ENCODE data around the gene RSAD2. TPM values are rescaled to one million over a fixed set of nuclear protein-coding genes. Genes with fewer than 3 reads are reported as not detected.

RSAD2 gene
- total and polyA plus RNA-seq, 9 of the 15 experiments (the other 6 are each of a cell fraction or from before 2014, with no cell fraction given) = 0.15 to 1.4 (median 0.28) TPM

GRCh38 chr2:6915399-6915798, 37.8 kb downstream of the RSAD2 start:
- BruUV-seq (replicated peaks) = no TSS peak

More at GRCh38 chr2:6915399-6915798, 37.8 kb downstream of the RSAD2 start:
- TF ChIP-seq ZNF280A (IDR thresholded peaks at IDR 0.05; ENCODE audit: low read depth, partially characterized antibody) = no peak
- TF ChIP-seq ZNF212 (CRISPR knock-in tag; IDR thresholded peaks at IDR 0.05) = no peak
- no peak for TF ChIP-seq MAFG (tag; conservative IDR thresholded peaks at IDR 0.05)
- TF ChIP-seq HMG20A (CRISPR knock-in tag; conservative IDR thresholded peaks at IDR 0.05) = no peak
- TF ChIP-seq ZNF444 (CRISPR knock-in tag; IDR thresholded peaks at IDR 0.05) = no peak
- TF ChIP-seq ZNF551 (CRISPR knock-in tag; IDR thresholded peaks at IDR 0.05) = no peak
- TF ChIP-seq RBFOX2 (IDR thresholded peaks at IDR 0.05; ENCODE audit: low read depth, low read length) = no peak
- no peak for TF ChIP-seq NR2C2 (CRISPR knock-in tag; IDR thresholded peaks at IDR 0.05)
- TF ChIP-seq NR2C2 (tag; IDR thresholded peaks at IDR 0.05) = no peak
- no peak for TF ChIP-seq ZNF79 (CRISPR knock-in tag; IDR thresholded peaks at IDR 0.05; ENCODE audit: low read depth)
- TF ChIP-seq POLR2AphosphoS2 (IDR thresholded peaks at IDR 0.05; ENCODE audit: low read length) = no peak
- TF ChIP-seq CCAR2 (IDR thresholded peaks at IDR 0.05; ENCODE audit: low read depth, low read length) = no peak
- no peak for TF ChIP-seq ARID4B (CRISPR knock-in tag; IDR thresholded peaks at IDR 0.05)
- TF ChIP-seq HDAC6 (IDR thresholded peaks at IDR 0.05; ENCODE audit: low read depth, low read length) = no peak
- no peak for TF ChIP-seq XRCC4 (IDR thresholded peaks at IDR 0.05; ENCODE audit: extremely low read depth, insufficient read depth, insufficient read length)
- no peak for TF ChIP-seq CBFA2T3 (IDR thresholded peaks at IDR 0.05)
- TF ChIP-seq GATAD2A (IDR thresholded peaks at IDR 0.05) = no peak
- no peak for TF ChIP-seq ZNF75A (CRISPR knock-in tag; IDR thresholded peaks at IDR 0.05)
- peaks cover 6 to 20% of the 10 kb centered on the region in 2 experiments for H3K4me1 ChIP-seq (replicated peaks in 1 of 2; ENCODE audit: control insufficient read depth in 2 of 2, insufficient read depth in 2 of 2, low read length in 2 of 2)
- ATAC-seq = no peak
- no peaks in the 10 kb centered on the region for H3K9me3 ChIP-seq (replicated peaks; ENCODE audit: control insufficient read depth, insufficient read depth, low read depth, low read length)
- ChIA-PET POLR2A (interaction anchor here (1.1 to 1.5 kb wide), 4 partner anchors 10 to 21 kb away, joined by 3 to 5 read pairs (median 4); no protein-coding TSS in a partner anchor), CTCF (ENCODE audit: low intra/inter-chr PET ratio) (no interaction called here)
- H3K36me3 ChIP-seq (ENCODE audit: control insufficient read depth, insufficient read depth, low read length) = no peaks in the 10 kb centered on the region
- intact Hi-C loops (cut with micrococcal nuclease) = loop anchor here (5.0 kb wide), 1 partner anchor 167 kb away; no protein-coding TSS in a partner anchor
- no peak for DNase-seq (ENCODE audit: extremely low read depth in 1 of 4, low spot score in 3 of 4)
- no peak overlapping the region for H3K4me3 ChIP-seq
- 0 out of 5 replicates have a peak, but pooled peaks cover 0 to 4% of the 10 kb centered on the region in 2 experiments for H3K27me3 ChIP-seq (ENCODE audit: control insufficient read depth in 2 of 2, insufficient read depth in 2 of 2, low read length in 2 of 2)
- 66% methylated on average over 2 of the region's 2 CpGs for WGBS (ENCODE audit: insufficient coverage, low coverage, missing lambda C conversion rate)
- no peak for FAIRE-seq
- no peak overlapping the region for H3K27ac ChIP-seq (ENCODE audit: extremely low read depth, low read depth, low read length)
- H3K79me2 ChIP-seq (ENCODE audit: control insufficient read depth, insufficient read depth, low read length) = no peaks in the 10 kb centered on the region
- no peaks in the 10 kb centered on the region for H4K20me1 ChIP-seq (replicated peaks; ENCODE audit: control insufficient read depth, insufficient read depth, low read length)
- H3K9me1 ChIP-seq (ENCODE audit: control insufficient read depth, insufficient read depth, low read length) = no peaks in the 10 kb centered on the region
- H3K9ac ChIP-seq (ENCODE audit: insufficient read depth in 1 of 2, low read depth in 2 of 2, low read length in 2 of 2) = no peak overlapping the region
- no peak overlapping the region for H3K4me2 ChIP-seq (ENCODE audit: insufficient read depth, low read length)
- in situ Hi-C loops (cut with MboI) = no loop called here
- no peak overlapping the region for H2AFZ ChIP-seq (ENCODE audit: low read depth, low read length)
